H1 (cell line): ENCODE data around the gene CIT.

ENCODE experiments used
- CBX8 ChIP-seq: fragments of 300-800, 300-1000 bp; sonication (generic); IDR thresholded peaks from 2 replicates; pipeline ENCODE4 v1.7.1; 2016; ENCODE audit warnings: low read depth, low read length, borderline replicate concordance
- CHD2 ChIP-seq: IDR thresholded peaks from 2 replicates; pipeline ENCODE4 v1.6.1; 2012; ENCODE audit warnings: low read length, improper control_type of control experiment
- CTCF ChIP-seq, 3 experiments: IDR thresholded peaks; 1 replicate in 2 of 3; 2 replicates in 1 of 3; pipeline versions ENCODE4 v1.5.1 to v1.6.1; 2011; ENCODE audit warnings: low read length in 3 of 3, mild to moderate bottlenecking in 3 of 3, inconsistent platforms in 2 of 3, low read depth in 1 of 3, moderate library complexity in 1 of 3; ENCODE audit not compliant: insufficient read depth in 1 of 3; ENCODE audit errors: control extremely low read depth in 1 of 3
- EP300 ChIP-seq, 2 experiments: IDR thresholded peaks; 1 replicate in 1 of 2; 2 replicates in 1 of 2; pipeline ENCODE4 v1.6.1; 2011 to 2012; ENCODE audit warnings: low read depth in 2 of 2, low read length in 2 of 2, mild to moderate bottlenecking in 2 of 2, borderline replicate concordance in 1 of 2, inconsistent platforms in 1 of 2, moderate library complexity in 1 of 2
- KDM1A ChIP-seq: fragments of 200-600, 300-600 bp; sonication (generic); IDR thresholded peaks from 2 replicates; pipeline ENCODE4 v1.7.1; 2016; ENCODE audit warnings: mild to moderate bottlenecking, low read length, borderline replicate concordance
- TCF12 ChIP-seq: IDR thresholded peaks from 2 replicates; pipeline ENCODE4 v1.6.1; 2011; ENCODE audit warnings: low read depth, mild to moderate bottlenecking, low read length
- YY1 ChIP-seq: IDR thresholded peaks from 2 replicates; pipeline ENCODE4 v1.6.1; 2011; ENCODE audit warnings: low read depth, mild to moderate bottlenecking, low read length

GRCh38 chr12:119676022-119676421, 201.1 kb downstream of the CIT start:
- TF ChIP-seq CTCF (IDR thresholded peaks at IDR 0.05; ENCODE audit: control extremely low read depth in 1 of 3, insufficient read depth in 1 of 3, low read depth in 1 of 3, low read length in 3 of 3) (no peak), CBX8 (no peak), CHD2 (no peak), YY1 (no peak), KDM1A (no peak), TCF12 (no peak), EP300 (IDR thresholded peaks at IDR 0.05; ENCODE audit: borderline replicate concordance in 1 of 2, low read depth in 2 of 2, low read length in 2 of 2) (no peak)
